ENCODE data around the gene BACH2.

Gene BACH2

GRCh38 chr6:90219209-90219985 lies 77.2 kb downstream of the BACH2 start:
- peak overlapping the region; percentile 63; the same call in 1 of the 2 replicates for H3K27ac ChIP-seq
- no peak for TF ChIP-seq CTCF (conservative IDR thresholded peaks at IDR 0.05)
- no peak for TF ChIP-seq ZFX (IDR thresholded peaks at IDR 0.05)

GRCh38 chr6:90218959-90219208 lies 77.8 kb downstream of the BACH2 start:
- peak overlapping the region; percentile 63 for H3K27ac ChIP-seq
- TF ChIP-seq ZFX (IDR thresholded peaks at IDR 0.05), result no peak
- TF ChIP-seq CTCF (conservative IDR thresholded peaks at IDR 0.05), result no peak

- peak overlapping the region; percentile 63 for H3K27ac ChIP-seq
- TF ChIP-seq ZFX (IDR thresholded peaks at IDR 0.05) (no peak), CTCF (conservative IDR thresholded peaks at IDR 0.05) (no peak)
Observed at GRCh38 chr6:90217506-90218127, 79.0 kb downstream of the BACH2 start.

- no peak for TF ChIP-seq CTCF (conservative IDR thresholded peaks at IDR 0.05)
- TF ChIP-seq ZFX (IDR thresholded peaks at IDR 0.05), result no peak
- no peak overlapping the region for H3K27ac ChIP-seq
Observed at GRCh38 chr6:90216072-90216977, 80.3 kb downstream of the BACH2 start.

- no peak for TF ChIP-seq ZFX (IDR thresholded peaks at IDR 0.05)
- no peak for TF ChIP-seq CTCF (conservative IDR thresholded peaks at IDR 0.05)
- no peak overlapping the region for H3K27ac ChIP-seq
Observed at GRCh38 chr6:90214966-90215365, 81.7 kb downstream of the BACH2 start.

GRCh38 chr6:90214461-90214860 lies 82.2 kb downstream of the BACH2 start:
- H3K27ac ChIP-seq, result no peak overlapping the region
- no peak for TF ChIP-seq ZFX (IDR thresholded peaks at IDR 0.05)
- TF ChIP-seq CTCF (conservative IDR thresholded peaks at IDR 0.05), result no peak

- H3K27ac ChIP-seq, result no peak overlapping the region
Observed at GRCh38 chr6:90212274-90212673, 84.4 kb downstream of the BACH2 start.

More at GRCh38 chr6:90212274-90212673, 84.4 kb downstream of the BACH2 start:
- TF ChIP-seq CTCF (conservative IDR thresholded peaks at IDR 0.05), result no peak
- TF ChIP-seq ZFX (IDR thresholded peaks at IDR 0.05), result no peak

Data from C4-2B (cell line).